PC-9 (cell line): ENCODE measurements around the gene SCCPDH. TPM values are rescaled to one million over a fixed set of nuclear protein-coding genes. Genes with fewer than 3 reads are reported as not detected.
A peak's percentile ranks its signal among the peaks of the same experiment; 100 is the strongest.
"Not testable (repeated sequence)": the region's sequence is repeated elsewhere in the genome, so short reads cannot be mapped to it uniquely, and the experiment has no call there.

Experiments
- BruUV-seq: library from RNA; stranded (reverse); fragments of 400-500 nt; replicated peaks from 2 replicates; lab custom pipeline; 2021; lab: Mats Ljungman, UMichigan
- CTCF ChIA-PET: fragments of 300-600 bp; sonication (Branson Sonifier 250); formaldehyde crosslinking; loops from one replicate; lab custom pipeline; 2022; ENCODE audit warnings: antibody characterized with exemption; lab: Charles Lee
- POLR2A ChIA-PET: fragments of 300-600 bp; sonication (Branson Sonifier 250); formaldehyde crosslinking; loops from one replicate; lab custom pipeline; 2022; ENCODE audit warnings: antibody characterized with exemption; ENCODE audit not compliant: unreplicated experiment; lab: Charles Lee
- DNase-seq, 2 experiments: peaks; one replicate each; pipeline versions ENCODE4 v3.0.0 to v3.0.0-alpha.2; 2015 to 2022; ENCODE audit warnings: mixed read lengths in 1 of 2
- H2AFZ ChIP-seq: fragments of 200-600 bp; sonication (generic); 2 replicates; pipeline ENCODE4 v1.8.1; 2017; ENCODE audit warnings: antibody characterized with exemption
- H3F3A ChIP-seq: fragments of 200-600 bp; sonication (generic); 2 replicates; pipeline ENCODE4 v1.8.1; 2017; ENCODE audit warnings: antibody characterized with exemption, mild to moderate bottlenecking, low read depth; ENCODE audit not compliant: insufficient read depth
- H3K27ac ChIP-seq: fragments of 200-600 bp; sonication (generic); 2 replicates; pipeline ENCODE4 v1.6.1; 2016; ENCODE audit warnings: mixed run types
- H3K27me3 ChIP-seq: fragments of 200-600 bp; sonication (generic); 2 replicates; pipeline ENCODE4 v1.6.1; 2016; ENCODE audit warnings: low read depth, mixed run types; ENCODE audit not compliant: insufficient read depth
- H3K36me3 ChIP-seq: fragments of 200-600 bp; sonication (generic); 2 replicates; pipeline ENCODE4 v1.6.1; 2016; ENCODE audit warnings: low read depth, mixed run types
- H3K4me1 ChIP-seq: fragments of 200-600 bp; sonication (generic); replicated peaks from 2 replicates; pipeline ENCODE4 v1.6.1; 2016; ENCODE audit warnings: mixed run types; ENCODE audit not compliant: insufficient read depth
- H3K4me2 ChIP-seq: fragments of 200-600 bp; sonication (generic); 2 replicates; pipeline ENCODE4 v1.6.1; 2017; ENCODE audit warnings: mixed run types
- H3K4me3 ChIP-seq: fragments of 200-600 bp; sonication (generic); 2 replicates; pipeline ENCODE4 v1.6.1; 2016; ENCODE audit warnings: mixed run types
- H3K79me2 ChIP-seq: fragments of 200-600 bp; sonication (generic); 2 replicates; pipeline ENCODE4 v1.6.1; 2017; ENCODE audit warnings: low read depth, mixed run types
- H3K9me2 ChIP-seq: fragments of 200-600 bp; sonication (generic); 2 replicates; pipeline ENCODE4 v1.8.1; 2017; ENCODE audit warnings: mild to moderate bottlenecking; ENCODE audit not compliant: insufficient read depth
- H3K9me3 ChIP-seq: fragments of 200-600 bp; sonication (generic); 2 replicates; pipeline ENCODE4 v1.8.1; 2016; ENCODE audit warnings: low read depth; ENCODE audit not compliant: insufficient read depth
- H4K20me1 ChIP-seq: fragments of 200-600 bp; sonication (generic); 2 replicates; pipeline ENCODE4 v1.8.1; 2017; ENCODE audit not compliant: insufficient read depth
- CTCF ChIP-seq: fragments of 200-600 bp; sonication (generic); conservative IDR thresholded peaks from 2 replicates; pipeline ENCODE4 v1.6.1; 2017; ENCODE audit warnings: mixed run types, antibody characterized with exemption, mild to moderate bottlenecking, moderate library complexity
- EZH2 ChIP-seq: fragments of 200-600 bp; sonication (generic); IDR thresholded peaks from 2 replicates; pipeline ENCODE4 v1.8.0; 2017; ENCODE audit warnings: antibody characterized with exemption, low read depth
- intact Hi-C: fragments of 100-400 bp; cut with micrococcal nuclease; formaldehyde crosslinking; loops from one replicate; pipeline ENCODE4 v1.10.0; 2022; ENCODE audit not compliant: unreplicated experiment
- total RNA-seq: library from RNA; stranded (reverse); gene quantifications from 2 replicates; pipeline ENCODE4 v1.2.3, GENCODE V29; 2021

Gene SCCPDH
- total RNA-seq, 1 experiment from 2014 or later, result 17.2 TPM

- peaks cover 7% of the 10 kb centered on the region for H3F3A ChIP-seq
- POLR2A ChIA-PET, result interaction anchor here (0.6 kb wide), 1 partner anchor 635 kb away, joined by 5 read pairs; no protein-coding TSS in a partner anchor
- H3K9me2 ChIP-seq, result no peaks in the 10 kb centered on the region
- H3K36me3 ChIP-seq, result no peaks in the 10 kb centered on the region
- DNase-seq, result peak in 1 of 2 experiments; percentile 62
- no TSS peak for BruUV-seq
- no peak for TF ChIP-seq EZH2
- no peak for TF ChIP-seq CTCF
- no peaks in the 10 kb centered on the region for H3K9me3 ChIP-seq
- H2AFZ ChIP-seq, result no peak overlapping the region
- no peak overlapping the region for H3K4me3 ChIP-seq
- no peak overlapping the region for H3K4me2 ChIP-seq
- no peaks in the 10 kb centered on the region for H4K20me1 ChIP-seq
- intact Hi-C loops, result no loop called here
- CTCF ChIA-PET, result interaction anchor here (0.7 kb wide), 1 partner anchor 14 kb away, joined by 3 read pairs; no protein-coding TSS in a partner anchor
- H3K27ac ChIP-seq, result no peak overlapping the region
- no peaks in the 10 kb centered on the region for H3K79me2 ChIP-seq
- 0 out of 2 replicates have a peak, but pooled peaks cover 4% of the 10 kb centered on the region for H3K27me3 ChIP-seq
- H3K4me1 ChIP-seq, result peaks cover 23% of the 10 kb centered on the region
Measured at GRCh38 chr1:246709835-246710234, 14.4 kb upstream of the SCCPDH start.

- no peaks in the 10 kb centered on the region for H3K9me2 ChIP-seq
- H3F3A ChIP-seq, result no peaks in the 10 kb centered on the region
- no peak overlapping the region for H3K4me2 ChIP-seq
- no peak for TF ChIP-seq CTCF
- TF ChIP-seq EZH2, result no peak
- H3K9me3 ChIP-seq, result no peaks in the 10 kb centered on the region
- H3K4me3 ChIP-seq, result no peak overlapping the region
- no peaks in the 10 kb centered on the region for H4K20me1 ChIP-seq
- DNase-seq, result no peak
- 0 out of 2 replicates have a peak, but pooled peaks cover 4% of the 10 kb centered on the region for H3K27me3 ChIP-seq
- POLR2A ChIA-PET, result no interaction called here
- CTCF ChIA-PET, result no interaction called here
- peaks cover 5% of the 10 kb centered on the region; the same call in 1 of the 2 replicates for H3K4me1 ChIP-seq
- H3K27ac ChIP-seq, result no peak overlapping the region
- no peak overlapping the region for H2AFZ ChIP-seq
- BruUV-seq, result no TSS peak
- H3K79me2 ChIP-seq, result no peaks in the 10 kb centered on the region
- intact Hi-C loops, result no loop called here
- no peaks in the 10 kb centered on the region for H3K36me3 ChIP-seq
Measured at GRCh38 chr1:246711548-246712003, 12.6 kb upstream of the SCCPDH start.

- H3K27ac ChIP-seq, CTCF ChIA-PET, DNase-seq, POLR2A ChIA-PET, H3K4me2 ChIP-seq, H3K4me1 ChIP-seq, H3K36me3 ChIP-seq, H4K20me1 ChIP-seq, H2AFZ ChIP-seq, H3K9me3 ChIP-seq, H3F3A ChIP-seq, H3K4me3 ChIP-seq, H3K27me3 ChIP-seq, intact Hi-C loops, H3K9me2 ChIP-seq, H3K79me2 ChIP-seq, BruUV-seq: not testable (repeated sequence)
Measured at GRCh38 chr1:246712428-246712827, 11.8 kb upstream of the SCCPDH start.

- H3K9me3 ChIP-seq, H3K36me3 ChIP-seq, H3K79me2 ChIP-seq, H3K4me2 ChIP-seq, H3K27ac ChIP-seq, BruUV-seq, H3K9me2 ChIP-seq, DNase-seq, H2AFZ ChIP-seq, H3K4me1 ChIP-seq, H3F3A ChIP-seq, CTCF ChIA-PET, H4K20me1 ChIP-seq, H3K4me3 ChIP-seq, POLR2A ChIA-PET, intact Hi-C loops, H3K27me3 ChIP-seq: not testable (repeated sequence)
Measured at GRCh38 chr1:246719361-246719760, 4.8 kb upstream of the SCCPDH start.

GRCh38 chr1:246720814-246721213 is 3.4 kb upstream of the SCCPDH start:
- H3K9me3 ChIP-seq, H3K79me2 ChIP-seq, POLR2A ChIA-PET, H2AFZ ChIP-seq, H3K36me3 ChIP-seq, H3K9me2 ChIP-seq, H3K4me3 ChIP-seq, CTCF ChIA-PET, BruUV-seq, H3K4me1 ChIP-seq, H4K20me1 ChIP-seq, H3F3A ChIP-seq, H3K4me2 ChIP-seq, intact Hi-C loops, H3K27ac ChIP-seq, H3K27me3 ChIP-seq, DNase-seq: not testable (repeated sequence)
